IPS DF 6.9 (cell line): ENCODE results near the gene PLEKHN1.

Experiments used
- DNase-seq: peaks from one replicate; pipeline ENCODE4 v3.0.0-alpha.2; 2013; ENCODE audit warnings: low read depth, low spot score
- H3K27ac ChIP-seq: one replicate; pipeline ENCODE4 v1.5.1; 2013; ENCODE audit warnings: low read length, control low read depth
- H3K27me3 ChIP-seq: 2 replicates; pipeline ENCODE4 v1.6.1; 2013; ENCODE audit warnings: mild to moderate bottlenecking, low read length; ENCODE audit not compliant: control insufficient read depth, insufficient read depth
- H3K36me3 ChIP-seq: 2 replicates; pipeline ENCODE4 v1.6.1; 2013; ENCODE audit warnings: low read length; ENCODE audit not compliant: control insufficient read depth, insufficient read depth
- H3K4me1 ChIP-seq: 2 replicates; pipeline ENCODE4 v1.6.1; 2013; ENCODE audit warnings: low read length; ENCODE audit not compliant: control insufficient read depth, insufficient read depth
- H3K4me3 ChIP-seq: 2 replicates; pipeline ENCODE4 v1.5.1; 2013; ENCODE audit warnings: mild to moderate bottlenecking, low read length
- H3K9me3 ChIP-seq: 2 replicates; pipeline ENCODE4 v1.6.1; 2013; ENCODE audit warnings: low read length, inconsistent platforms; ENCODE audit not compliant: control insufficient read depth, insufficient read depth
- WGBS: extraction: QIAGEN DNeasy Blood & Tissue Kit; methylation state at CpG from one replicate; pipeline ENCODE4 v1.1.7; 2013; ENCODE audit warnings: mixed read lengths, missing lambda C conversion rate; ENCODE audit not compliant: insufficient read length, insufficient coverage; 5-methylcytosine and 5-hydroxymethylcytosine counted together

Gene PLEKHN1

GRCh38 chr1:923131-923990, 42.9 kb upstream of the PLEKHN1 start, which contains the start of gene SAMD11:
Gene SAMD11 (plus strand): TSS chr1:923923. CDS start chr1:924432, 509 bp downstream.
- Histone ChIP-seq H3K36me3 (no peaks in the 10 kb centered on the region), H3K27ac (no peak within 1 kb of the TSS), H3K9me3 (no peaks in the 10 kb centered on the region), H3K4me3 (peak within 1 kb of the TSS; percentile 6; the same call in 1 of the 2 replicates), H3K27me3 (peaks cover 66% of the 10 kb centered on the region), H3K4me1 (peaks cover 13% of the 10 kb centered on the region)
- no CpG with 5 or more reads among the region's 72 CpGs for WGBS
- no peak for DNase-seq

- no CpG with 5 or more reads among the region's 98 CpGs for WGBS
- Histone ChIP-seq H3K4me1 (peaks cover 13% of the 10 kb centered on the region), H3K27me3 (peaks cover 72% of the 10 kb centered on the region), H3K4me3 (peak overlapping the region; percentile 6; the same call in 1 of the 2 replicates), H3K9me3 (no peaks in the 10 kb centered on the region), H3K27ac (no peak overlapping the region), H3K36me3 (no peaks in the 10 kb centered on the region)
- no peak for DNase-seq
These were observed 42.2 kb upstream of the PLEKHN1 start for GRCh38 chr1:923991-924655.

GRCh38 chr1:924656-925560, 41.4 kb upstream of the PLEKHN1 start:
- Histone ChIP-seq H3K36me3 (no peaks in the 10 kb centered on the region), H3K27me3 (peaks cover 78% of the 10 kb centered on the region), H3K27ac (no peak overlapping the region), H3K4me3 (peak overlapping the region; percentile 8; the same call in 1 of the 2 replicates), H3K4me1 (peaks cover 13% of the 10 kb centered on the region), H3K9me3 (no peaks in the 10 kb centered on the region)
- no peak for DNase-seq
- WGBS = no CpG with 5 or more reads among the region's 120 CpGs

GRCh38 chr1:925561-926421, 40.5 kb upstream of the PLEKHN1 start:
- H3K36me3 ChIP-seq = no peaks in the 10 kb centered on the region
- peaks cover 74% of the 10 kb centered on the region for H3K27me3 ChIP-seq
- no peaks in the 10 kb centered on the region for H3K9me3 ChIP-seq
- DNase-seq = no peak
- H3K4me1 ChIP-seq = peaks cover 9% of the 10 kb centered on the region
- H3K27ac ChIP-seq = no peak overlapping the region
- WGBS = no CpG with 5 or more reads among the region's 65 CpGs
- peak overlapping the region; percentile 8; the same call in 1 of the 2 replicates for H3K4me3 ChIP-seq

- no peak for DNase-seq
- H3K27me3 ChIP-seq = peaks cover 70% of the 10 kb centered on the region
- no peaks in the 10 kb centered on the region for H3K36me3 ChIP-seq
- no CpG with 5 or more reads among the region's 9 CpGs for WGBS
- peaks cover 6% of the 10 kb centered on the region for H3K4me1 ChIP-seq
- H3K9me3 ChIP-seq = no peaks in the 10 kb centered on the region
- no peak overlapping the region for H3K27ac ChIP-seq
- H3K4me3 ChIP-seq = no peak overlapping the region
These were observed 39.0 kb upstream of the PLEKHN1 start for GRCh38 chr1:927234-927633.

GRCh38 chr1:927748-928147, 38.5 kb upstream of the PLEKHN1 start:
- no CpG with 5 or more reads among the region's 10 CpGs for WGBS
- Histone ChIP-seq H3K4me3 (no peak overlapping the region), H3K4me1 (peaks cover 6% of the 10 kb centered on the region), H3K27ac (no peak overlapping the region), H3K36me3 (no peaks in the 10 kb centered on the region), H3K9me3 (no peaks in the 10 kb centered on the region), H3K27me3 (peaks cover 67% of the 10 kb centered on the region)
- no peak for DNase-seq

- H3K27me3 ChIP-seq = peaks cover 68% of the 10 kb centered on the region
- no peaks in the 10 kb centered on the region for H3K36me3 ChIP-seq
- no peak overlapping the region for H3K27ac ChIP-seq
- no peak for DNase-seq
- H3K4me3 ChIP-seq = no peak overlapping the region
- no CpG with 5 or more reads among the region's 40 CpGs for WGBS
- no peaks in the 10 kb centered on the region; the same call in 1 of the 2 replicates for H3K4me1 ChIP-seq
- H3K9me3 ChIP-seq = no peaks in the 10 kb centered on the region
These were observed 37.2 kb upstream of the PLEKHN1 start for GRCh38 chr1:928825-929661.

- Histone ChIP-seq H3K9me3 (no peaks in the 10 kb centered on the region), H3K4me3 (no peak overlapping the region), H3K4me1 (peaks cover 1% of the 10 kb centered on the region; the same call in 1 of the 2 replicates), H3K36me3 (no peaks in the 10 kb centered on the region), H3K27me3 (peaks cover 65% of the 10 kb centered on the region), H3K27ac (no peak overlapping the region)
- no peak for DNase-seq
- no CpG with 5 or more reads among the region's 40 CpGs for WGBS
These were observed 36.3 kb upstream of the PLEKHN1 start for GRCh38 chr1:929712-930632.
